HFF-Myc (cell line): ENCODE measurements around the gene KCP.

ENCODE experiments used
- DNase-seq: peaks from one replicate; pipeline ENCODE4 v3.0.0-alpha.2; 2011; ENCODE audit warnings: low read depth; ENCODE audit errors: extremely low read depth
- H3K4me3 ChIP-seq: replicated peaks from 2 replicates; pipeline ENCODE4 v1.5.1; 2011; ENCODE audit warnings: low read depth, mild to moderate bottlenecking, control low read depth, low read length
- CTCF ChIP-seq: IDR thresholded peaks from 2 replicates; pipeline ENCODE4 v1.5.1; 2012; ENCODE audit warnings: mild to moderate bottlenecking, low read depth, low read length, control low read depth; ENCODE audit errors: missing control alignments

The KCP gene

DNA sequence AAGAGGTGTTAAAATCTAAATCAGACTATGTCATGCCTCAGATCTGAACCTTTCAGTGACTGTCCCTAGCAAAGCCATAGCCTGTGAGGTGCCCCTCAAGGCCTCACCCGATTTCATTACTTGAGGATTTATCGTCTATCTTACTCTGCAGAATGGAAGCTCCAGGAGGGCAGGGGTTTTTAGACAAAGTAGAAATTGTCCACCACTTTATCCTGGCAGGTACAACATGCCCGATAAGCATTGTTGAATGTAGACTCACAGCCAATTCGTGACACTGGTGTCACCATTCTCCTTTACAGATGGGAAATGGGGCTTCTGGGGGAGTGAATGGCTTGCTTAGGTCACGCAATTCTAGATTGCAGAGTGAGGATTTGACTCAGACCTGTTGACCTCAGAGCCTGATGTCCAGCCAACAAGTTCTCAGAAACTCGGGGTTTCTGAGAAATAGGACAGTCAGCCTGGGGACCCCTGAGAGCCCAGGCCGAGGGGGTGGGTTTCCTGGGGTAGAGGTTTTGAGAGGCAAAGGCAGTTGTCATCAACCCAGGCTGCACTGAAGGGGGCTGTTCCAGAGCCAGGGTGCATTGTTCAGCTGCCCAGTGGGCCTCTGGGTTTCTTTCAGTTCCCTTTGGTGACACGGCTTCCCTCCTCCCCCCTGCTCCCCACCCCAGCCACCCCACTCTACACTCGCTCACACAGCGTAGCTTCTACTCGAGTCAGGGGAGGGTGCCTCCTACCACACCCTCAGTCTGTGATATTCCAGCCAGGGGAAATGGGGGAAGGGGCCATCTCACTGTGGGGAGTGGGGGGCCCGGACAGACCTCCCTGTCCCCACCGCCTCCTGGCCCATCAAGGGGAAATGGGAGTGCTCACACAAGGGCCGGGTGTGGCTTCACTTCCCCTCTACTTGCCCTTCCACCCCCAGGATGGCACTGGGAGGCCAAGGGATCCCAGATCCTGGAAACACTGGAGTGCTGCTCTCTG lies 24.1 kb upstream of the KCP start:
- no peak for DNase-seq
- H3K4me3 ChIP-seq: no peak overlapping the region
- TF ChIP-seq CTCF: no peak

GRCh38 chr7:128933180-128933891 lies 22.8 kb upstream of the KCP start:
- TF ChIP-seq CTCF: no peak
- DNase-seq: no peak
- H3K4me3 ChIP-seq: no peak overlapping the region

GRCh38 chr7:128932862-128933179 lies 22.3 kb upstream of the KCP start:
- DNase-seq: no peak
- no peak overlapping the region for H3K4me3 ChIP-seq
- no peak for TF ChIP-seq CTCF

- H3K4me3 ChIP-seq: no peak overlapping the region
- no peak for TF ChIP-seq CTCF
- no peak for DNase-seq
These were observed 21.7 kb upstream of the KCP start for GRCh38 chr7:128931965-128932861.

DNA sequence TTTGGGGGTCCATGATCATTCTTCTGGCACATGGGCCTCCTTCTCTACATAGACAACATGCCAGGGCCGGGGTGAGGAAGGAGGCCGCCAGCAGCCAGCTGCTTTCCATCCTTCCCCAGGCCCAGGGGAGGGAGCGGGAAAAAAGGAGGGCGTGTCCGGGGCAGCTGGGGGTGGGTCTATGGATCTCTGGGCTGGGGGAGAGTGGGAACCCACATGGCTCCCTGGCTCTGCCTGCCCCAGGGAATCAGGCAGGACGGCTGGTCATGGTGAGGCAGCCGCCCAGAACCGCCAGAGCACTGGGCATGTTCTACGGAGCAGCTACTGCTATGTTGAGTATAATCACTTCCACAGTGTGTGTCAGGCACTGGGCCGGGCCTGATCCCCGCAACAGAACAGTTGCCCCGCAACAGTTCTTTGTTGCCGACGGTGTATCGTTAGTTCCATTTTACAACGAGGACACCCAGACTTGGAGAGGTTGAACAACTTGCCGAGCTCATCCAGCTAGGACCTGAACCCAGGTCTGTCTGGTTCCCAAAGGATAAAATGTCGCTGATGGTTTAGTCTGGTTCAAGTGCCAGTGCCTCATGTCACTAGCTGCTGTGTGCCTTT lies 20.8 kb upstream of the KCP start:
- DNase-seq: no peak
- H3K4me3 ChIP-seq: no peak overlapping the region
- TF ChIP-seq CTCF: no peak
